Bone marrow (tissue), 2 donors: ENCODE data around the gene GZMA.

Source experiments
- DNase-seq, 2 donors: peaks; one replicate each; lab custom pipeline; 2025; lab: John Stamatoyannopoulos, UW

Gene GZMA

GRCh38 chr5:55110217-55110616 is 7.8 kb downstream of the GZMA start:
- DNase-seq, result no peak

GRCh38 chr5:55113327-55113726 is 10.9 kb downstream of the GZMA start:
- no peak for DNase-seq

- DNase-seq, result no peak
Observed at GRCh38 chr5:55114061-55114460, 11.6 kb downstream of the GZMA start.

- DNase-seq, result no peak
Observed at GRCh38 chr5:55123365-55123764, 20.9 kb downstream of the GZMA start.

GRCh38 chr5:55134053-55134722 is 31.7 kb downstream of the GZMA start:
- DNase-seq, result no peak

DNA sequence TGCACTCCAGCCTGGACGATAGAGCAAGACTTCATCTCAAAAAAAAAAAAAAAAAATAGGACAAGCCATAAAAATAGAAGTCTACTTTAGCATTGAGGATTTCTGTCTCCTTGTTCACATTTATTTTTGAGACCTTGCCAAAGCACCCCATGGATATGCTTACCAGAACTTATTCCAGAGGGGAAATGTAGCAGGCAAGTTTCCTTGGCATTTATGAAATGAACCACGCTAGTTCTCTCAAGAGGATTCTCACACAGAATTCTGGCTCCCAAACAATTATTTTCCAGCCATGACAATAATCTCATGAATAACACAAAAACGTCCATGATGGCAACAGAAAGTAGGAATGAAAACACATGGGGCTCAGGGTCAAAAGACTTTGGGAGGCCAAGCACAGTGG is 34.1 kb downstream of the GZMA start:
- DNase-seq, result no peak

DNA sequence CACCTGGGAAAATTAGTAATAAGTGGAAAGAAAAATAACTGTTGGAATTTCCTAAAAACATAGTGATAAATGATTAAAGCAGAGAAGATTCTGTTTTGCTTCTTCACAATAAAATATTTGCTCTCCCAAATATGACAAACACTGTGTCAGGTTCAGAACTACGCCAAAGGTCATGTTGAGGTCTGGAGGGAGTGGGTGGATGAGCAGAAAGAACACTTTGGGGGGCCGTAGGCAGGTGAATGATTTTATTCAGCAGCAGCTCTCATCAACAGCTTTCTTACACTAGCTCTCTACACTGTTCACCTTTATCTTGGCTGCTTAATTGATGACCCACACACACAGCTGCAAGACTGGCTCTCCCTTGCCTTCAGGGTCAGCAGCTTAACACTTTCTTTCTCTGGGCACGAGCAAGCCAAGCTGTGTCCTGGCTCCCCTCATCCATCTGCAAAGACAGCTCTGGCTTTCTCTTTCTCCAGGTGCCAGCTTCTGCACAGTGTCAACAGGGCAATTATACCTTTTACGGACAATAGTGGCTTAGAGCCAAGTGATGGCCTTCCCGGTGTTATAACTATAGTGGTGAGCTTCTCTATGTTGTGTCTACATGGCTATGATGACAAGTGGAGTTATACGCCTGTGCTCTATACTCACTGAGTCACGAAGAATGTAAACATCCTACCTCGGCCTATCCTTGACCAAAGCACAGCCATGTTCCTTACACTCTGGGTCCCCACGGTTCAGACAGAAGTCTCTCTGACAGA is 38.6 kb downstream of the GZMA start:
- DNase-seq, result no peak

- no peak for DNase-seq
Observed at GRCh38 chr5:55141945-55142690, 39.7 kb downstream of the GZMA start.

DNA sequence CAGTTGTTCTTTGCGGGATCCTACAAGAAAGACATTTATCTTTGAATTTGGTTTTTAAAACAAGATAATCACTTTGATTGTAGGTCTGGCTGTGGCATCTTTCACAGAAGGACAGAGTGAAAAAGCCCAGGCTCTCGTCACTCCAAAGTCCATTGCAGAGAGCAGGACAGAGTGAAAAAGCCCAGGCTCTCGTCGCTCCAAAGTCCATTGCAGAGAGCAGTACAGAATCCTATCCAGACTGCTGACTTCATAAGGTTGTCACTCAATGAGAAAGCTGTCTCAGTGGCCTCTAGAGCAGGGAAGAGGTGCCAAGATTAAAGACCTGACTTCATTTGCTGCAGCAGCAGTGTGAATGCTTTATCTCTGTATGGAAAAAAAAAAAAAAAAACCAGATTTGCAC is 41.2 kb downstream of the GZMA start:
- DNase-seq, result no peak

- DNase-seq, result no peak
Observed at GRCh38 chr5:55146080-55146479, 43.6 kb downstream of the GZMA start.

GRCh38 chr5:55146543-55147151 is 44.2 kb downstream of the GZMA start:
- DNase-seq, result peak; percentile 4 to 63

DNA sequence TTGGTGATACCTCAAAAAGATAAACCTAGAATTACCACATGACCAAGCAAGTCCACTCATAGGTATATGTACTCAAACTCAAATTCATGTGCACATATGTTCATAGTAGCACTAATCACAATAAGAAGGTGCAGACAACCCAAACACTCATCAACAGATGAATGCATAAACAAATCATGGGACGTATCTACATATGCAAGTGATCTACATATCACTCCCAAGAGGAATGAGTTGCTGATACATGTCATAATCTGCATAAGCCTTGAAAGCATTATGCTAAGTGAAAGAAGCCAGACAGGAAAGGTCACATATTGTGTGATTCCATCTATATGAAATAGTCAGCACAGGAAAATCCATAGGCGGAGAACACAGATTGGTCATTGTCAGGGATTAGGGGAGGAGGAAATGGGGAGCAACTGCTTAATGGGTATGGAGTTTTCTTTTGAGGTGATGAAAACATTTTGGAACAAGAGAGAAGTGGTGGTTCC is 46.9 kb downstream of the GZMA start:
- DNase-seq, result no peak

GRCh38 chr5:55151923-55152842 is 49.7 kb downstream of the GZMA start:
- no peak for DNase-seq

DNA sequence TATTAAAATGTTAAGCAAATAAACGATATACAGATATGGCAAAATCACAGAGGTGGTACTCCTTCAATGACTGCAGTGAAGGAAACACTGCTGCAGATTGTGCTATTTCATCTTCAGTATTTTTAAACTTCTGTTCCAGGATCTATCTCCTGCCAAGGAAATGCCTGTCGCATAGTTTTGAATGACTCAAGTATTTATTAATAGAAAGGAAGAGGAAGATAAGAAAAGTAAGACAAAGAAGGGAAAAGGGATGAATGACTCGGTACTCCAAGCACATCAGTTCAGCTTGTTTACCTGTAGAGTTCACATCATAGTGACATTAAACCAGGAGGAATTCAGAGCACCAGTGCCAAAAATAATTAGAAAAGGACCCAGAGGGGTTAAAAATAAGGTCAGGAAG is 52.4 kb downstream of the GZMA start:
- no peak for DNase-seq
